SK-N-DZ (cell line): ENCODE results near the gene NPBWR2.
"Not testable (repeated sequence)": the region's sequence is repeated elsewhere in the genome, so short reads cannot be mapped to it uniquely, and the experiment has no call there.

Source experiments
- DNase-seq: peaks from one replicate; pipeline ENCODE4 v3.0.0-alpha.2; 2015; ENCODE audit warnings: low spot score

The NPBWR2 gene

DNA sequence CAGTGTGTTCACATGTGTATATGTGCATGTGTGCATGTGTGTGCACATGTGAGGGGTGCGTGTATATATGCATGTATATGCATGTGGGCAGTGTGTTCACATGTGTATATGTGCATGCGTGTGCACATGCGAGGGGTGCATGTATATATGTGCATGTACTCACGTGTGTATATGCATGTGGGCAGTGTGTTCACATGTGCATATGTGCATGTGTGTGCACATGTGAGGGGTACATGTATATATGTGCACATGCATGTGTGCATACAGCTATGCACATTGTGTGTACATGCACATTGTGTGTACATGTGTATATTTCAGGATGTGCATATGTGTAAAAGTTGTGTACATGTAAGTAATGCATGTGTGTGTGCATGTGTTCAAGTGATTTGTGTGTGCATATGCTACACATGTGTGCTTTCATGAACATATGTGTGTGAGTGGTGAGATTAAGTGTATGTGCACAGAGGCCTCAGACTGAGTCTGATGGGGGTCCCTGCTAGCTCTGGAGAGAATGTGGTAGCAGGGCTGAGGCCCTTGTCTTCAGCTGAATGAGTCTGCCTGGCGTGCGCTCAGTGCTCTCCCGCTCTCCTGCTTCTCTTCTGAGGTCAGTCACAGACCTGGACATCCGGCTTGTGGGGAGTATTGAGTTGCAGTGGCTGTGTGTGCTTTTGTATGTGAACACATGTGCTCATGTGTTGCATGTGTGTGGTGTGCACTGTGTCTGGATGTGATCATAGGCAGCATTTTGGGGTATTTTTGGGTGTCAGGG, 37.0 kb upstream of the NPBWR2 start:
- DNase-seq = no peak

DNA sequence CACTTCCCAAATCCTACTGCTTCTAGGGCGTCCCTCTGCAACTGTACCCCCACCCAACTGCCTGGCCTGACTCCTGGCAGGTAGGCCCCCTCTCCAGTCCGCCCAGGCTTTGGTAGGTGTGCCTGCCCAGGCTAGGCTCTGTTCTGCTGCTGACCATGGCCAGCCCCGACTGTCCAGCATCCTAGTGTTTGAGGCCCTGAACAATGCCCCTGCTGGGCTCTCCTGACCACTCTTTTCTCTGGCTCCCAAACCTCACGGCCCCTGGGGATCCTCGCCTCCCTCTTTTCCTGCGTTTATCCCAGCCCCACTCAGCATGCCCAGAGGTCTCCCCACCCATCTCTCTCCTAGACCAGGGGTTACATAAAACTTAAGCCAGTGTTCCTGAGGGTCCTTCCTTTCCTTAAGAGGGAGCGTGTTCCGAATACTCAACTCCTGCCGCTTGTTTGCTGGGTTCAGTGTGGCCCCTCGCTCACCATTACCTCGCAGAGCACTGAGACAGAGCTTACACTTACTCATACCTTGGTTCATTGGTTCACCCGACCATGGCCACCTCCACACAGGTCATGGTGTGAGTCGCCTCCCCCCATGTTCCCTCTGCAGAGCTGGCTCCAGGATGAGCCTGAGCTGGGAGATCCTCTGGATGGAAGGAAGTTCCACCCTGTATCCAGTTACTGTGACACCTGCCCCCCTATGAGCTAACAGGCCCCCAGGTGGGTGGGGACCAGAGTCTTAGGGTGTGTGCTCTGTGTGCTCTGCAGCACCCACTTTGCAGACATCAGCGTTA, 35.8 kb upstream of the NPBWR2 start:
- DNase-seq = no peak

DNA sequence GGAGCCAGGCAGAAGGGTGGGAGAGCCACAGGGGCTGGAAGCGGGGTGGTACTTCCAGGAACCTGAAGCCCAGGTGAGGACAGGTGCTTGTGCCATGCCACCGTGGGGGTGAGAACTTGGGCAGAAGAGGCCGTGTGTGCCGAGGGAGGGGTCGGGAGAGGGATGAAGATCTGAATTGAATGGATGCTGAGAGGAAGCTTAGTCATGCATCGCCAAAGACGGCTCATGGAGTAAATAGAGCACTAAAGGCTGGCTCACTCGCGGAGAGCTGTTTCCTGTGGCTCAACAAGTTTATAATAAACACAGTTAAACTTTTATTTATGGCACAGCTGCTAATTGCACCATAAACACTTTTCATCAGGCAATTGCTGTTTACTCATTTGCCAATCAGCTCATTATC, 35.2 kb upstream of the NPBWR2 start:
- DNase-seq = no peak

- no peak for DNase-seq
These were observed 33.6 kb upstream of the NPBWR2 start for GRCh38 chr20:64140956-64141355.

DNA sequence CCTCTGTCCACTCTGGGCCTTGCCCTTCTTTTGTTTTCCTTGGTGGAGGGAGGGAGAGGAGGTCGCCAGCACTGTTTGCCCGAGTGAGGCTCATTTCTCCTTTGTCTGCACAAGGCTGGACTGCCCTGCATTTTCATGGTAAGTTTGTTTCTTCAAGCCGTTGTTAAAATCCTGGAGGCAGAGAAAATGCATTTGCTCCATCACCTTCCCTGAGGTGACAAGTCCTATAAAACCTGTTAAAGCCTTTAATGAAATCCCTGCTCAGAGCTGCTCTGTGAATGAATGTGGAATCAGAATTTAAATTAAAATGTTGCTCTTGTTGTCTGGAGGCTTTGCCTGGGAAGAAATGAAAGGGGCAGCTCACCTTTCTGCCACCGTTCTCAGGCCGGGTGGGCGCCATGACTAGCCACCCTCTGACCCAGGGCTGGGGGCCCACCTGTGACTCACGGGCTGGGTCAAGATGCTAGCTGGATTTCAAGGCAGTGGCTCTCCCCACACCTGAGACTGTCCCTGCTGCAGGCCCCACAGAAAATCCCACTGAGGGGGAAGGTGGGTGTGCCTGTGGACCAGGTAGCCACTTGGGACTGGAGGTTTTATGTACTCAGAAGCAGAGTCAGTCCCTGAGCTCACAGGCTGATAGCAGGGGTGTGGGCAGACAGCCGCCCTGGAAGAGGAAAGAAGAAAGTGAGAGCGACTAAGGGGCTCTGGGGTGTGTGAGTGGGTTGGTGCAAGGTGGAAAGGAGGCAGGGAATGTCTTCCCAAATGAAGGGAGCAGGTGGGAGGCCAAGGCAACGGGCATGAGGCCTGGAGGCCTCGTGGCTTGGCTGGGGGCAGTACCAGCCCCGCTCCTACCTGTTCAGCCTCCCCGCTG, 32.9 kb upstream of the NPBWR2 start:
- DNase-seq = no peak

DNA sequence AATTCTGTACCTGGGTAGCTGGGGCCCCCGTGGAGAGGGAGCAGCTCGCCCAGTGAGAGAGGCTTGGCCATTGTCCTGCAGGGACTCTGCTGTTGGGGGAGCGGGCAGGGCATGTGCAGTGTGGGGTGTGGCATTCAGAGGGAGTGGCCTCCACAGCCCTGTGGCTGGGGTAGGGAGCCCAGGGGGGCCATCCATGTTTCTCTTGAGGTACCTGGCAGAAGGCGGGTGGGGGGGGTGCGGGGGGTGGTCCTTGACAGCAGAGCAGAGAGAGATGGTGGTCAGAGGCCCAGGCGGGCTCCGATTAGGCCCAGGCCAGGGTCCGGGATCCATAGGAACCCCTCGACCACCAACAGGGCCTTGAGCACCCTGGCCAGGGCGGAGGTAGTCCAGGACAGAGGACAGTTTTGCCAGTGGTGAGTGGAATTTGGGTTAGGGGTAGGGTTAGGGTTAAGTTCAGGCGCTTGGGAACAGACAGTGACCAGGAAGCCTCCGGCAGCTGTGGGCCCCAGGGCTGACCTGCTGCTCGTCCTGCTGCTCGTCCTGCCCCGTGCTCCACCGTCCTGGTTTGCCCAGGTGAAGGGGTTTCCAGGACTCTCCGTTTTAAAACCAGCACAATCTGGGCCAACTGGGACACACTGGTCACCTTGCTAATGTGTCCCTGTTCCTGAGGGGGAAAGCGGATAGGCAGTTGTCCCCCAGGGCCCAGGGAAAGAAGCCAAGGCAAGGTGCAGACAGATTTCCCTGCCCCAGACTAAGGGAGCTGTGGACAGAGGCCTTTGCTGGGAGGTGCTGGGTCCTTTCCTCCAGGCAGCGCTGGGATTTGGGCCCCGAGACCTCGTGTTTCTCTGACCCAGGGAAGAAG, 32.1 kb upstream of the NPBWR2 start:
- DNase-seq = no peak

DNA sequence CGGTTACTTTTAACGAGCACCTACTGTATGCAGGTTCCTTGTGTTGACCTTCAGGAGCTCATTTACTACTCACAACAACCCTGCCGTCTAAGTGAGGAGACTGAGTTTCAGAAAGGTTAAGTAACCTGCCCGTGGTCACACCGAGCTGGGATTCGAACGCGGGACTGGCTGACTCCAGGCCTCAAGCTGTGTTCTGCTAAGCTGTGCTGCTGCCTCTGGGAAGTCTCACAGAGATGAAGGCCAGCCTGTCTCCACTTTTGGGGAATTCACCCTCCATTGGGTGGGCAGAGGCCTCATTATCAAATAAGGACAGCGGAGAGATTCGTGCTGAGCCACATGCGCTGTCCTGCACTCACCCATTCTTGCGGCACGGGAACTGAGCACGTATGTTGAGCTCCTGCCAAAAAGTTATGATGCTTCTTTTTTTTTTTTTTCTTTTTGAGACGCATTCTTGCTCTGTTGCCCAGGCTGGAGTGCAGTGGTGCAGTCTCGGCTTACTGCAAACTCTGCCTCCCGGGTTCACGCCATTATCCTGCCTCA, 31.0 kb upstream of the NPBWR2 start:
- no peak for DNase-seq

GRCh38 chr20:64137598-64138031, 30.2 kb upstream of the NPBWR2 start:
- no peak for DNase-seq

DNA sequence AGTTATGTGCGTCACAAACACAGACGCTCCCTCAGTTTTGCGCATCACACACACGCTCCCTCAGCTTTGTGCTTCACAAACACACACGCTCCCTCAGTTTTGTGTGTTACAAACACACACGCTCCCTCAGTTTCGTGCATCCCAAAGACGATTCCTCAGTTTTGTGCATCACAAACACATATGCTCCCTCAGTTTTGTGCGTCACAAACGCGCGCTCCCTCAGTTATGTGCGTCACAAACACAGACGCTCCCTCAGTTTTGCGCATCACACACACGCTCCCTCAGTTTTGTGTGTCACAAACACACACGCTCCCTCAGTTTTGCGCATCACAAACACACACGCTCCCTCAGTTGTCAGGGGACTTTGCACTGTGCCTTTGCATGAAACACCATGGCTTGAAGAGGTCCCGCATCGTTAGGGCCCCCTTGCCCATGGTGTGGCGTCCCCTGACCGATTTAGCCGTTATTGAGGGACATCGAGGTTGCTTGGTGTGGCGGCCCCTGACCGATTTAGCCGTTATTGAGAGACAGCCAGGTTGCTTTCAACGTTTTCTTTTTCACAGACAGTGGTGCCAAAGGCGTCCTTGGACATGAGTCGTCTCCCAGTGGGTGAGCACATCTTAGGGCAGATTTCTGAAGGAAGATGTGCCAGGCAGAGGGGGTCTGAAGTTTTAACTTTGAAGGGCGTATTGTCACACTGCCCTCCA, 28.8 kb upstream of the NPBWR2 start:
- DNase-seq = no peak

- DNase-seq = not testable (repeated sequence)
These were observed 27.4 kb upstream of the NPBWR2 start for GRCh38 chr20:64134744-64135143.

DNA sequence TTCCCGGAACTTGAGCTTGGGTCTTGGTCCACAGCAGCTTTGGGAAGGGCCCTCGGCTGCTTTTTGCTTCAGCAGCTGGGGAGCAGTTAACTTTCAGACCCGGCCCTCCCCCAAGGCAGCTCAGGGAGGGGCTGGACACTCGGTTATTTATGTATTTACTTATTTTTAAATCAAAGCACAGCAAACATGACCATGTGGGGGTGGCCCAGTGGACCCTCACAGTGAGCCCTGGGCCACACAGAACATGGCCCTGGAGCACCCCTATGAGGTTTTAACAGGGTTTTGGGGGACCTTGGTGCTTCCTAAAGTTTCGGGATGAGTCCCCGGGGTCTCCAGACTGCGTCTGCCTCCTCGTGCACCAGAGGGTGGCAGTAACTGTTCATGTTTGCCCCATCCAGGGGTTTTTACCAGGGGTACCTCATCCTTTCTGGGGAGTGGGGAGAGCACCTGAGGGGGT, 26.6 kb upstream of the NPBWR2 start:
- DNase-seq = no peak

GRCh38 chr20:64131406-64131805, 24.0 kb upstream of the NPBWR2 start:
- no peak for DNase-seq

- DNase-seq = no peak
These were observed 23.5 kb upstream of the NPBWR2 start for GRCh38 chr20:64130876-64131275.

GRCh38 chr20:64130271-64130670, 22.9 kb upstream of the NPBWR2 start:
- DNase-seq = no peak

DNA sequence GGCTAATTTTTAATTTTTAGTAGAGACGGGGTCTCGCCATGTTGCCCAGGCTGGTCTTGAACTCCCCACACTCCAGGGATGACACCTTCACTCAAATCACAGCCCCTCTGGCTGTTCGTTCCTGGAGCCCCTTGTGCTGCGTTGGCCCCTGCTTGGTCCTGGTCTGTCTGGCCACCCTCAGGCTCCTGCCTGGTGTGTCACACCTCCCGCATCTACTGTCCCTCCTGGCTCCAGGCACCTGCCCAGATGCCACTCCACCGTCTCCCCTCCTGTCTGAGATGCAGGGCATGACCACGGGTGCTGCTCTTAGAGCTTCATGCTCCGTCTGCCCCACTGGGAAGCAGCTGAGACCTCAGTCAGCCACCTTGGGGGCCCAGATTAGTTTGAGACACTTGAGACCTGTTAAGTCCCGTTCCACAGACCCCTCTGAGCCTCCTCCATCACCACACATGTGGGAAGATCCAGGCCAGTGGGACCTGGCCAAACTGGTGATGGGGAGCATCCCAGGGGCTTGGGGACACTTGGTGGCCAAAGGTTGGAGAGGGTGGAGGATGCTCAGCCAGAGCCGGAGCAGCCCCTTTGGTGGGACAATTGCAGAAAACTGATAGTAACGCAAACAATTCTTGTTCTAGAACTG, 21.9 kb upstream of the NPBWR2 start:
- no peak for DNase-seq

DNA sequence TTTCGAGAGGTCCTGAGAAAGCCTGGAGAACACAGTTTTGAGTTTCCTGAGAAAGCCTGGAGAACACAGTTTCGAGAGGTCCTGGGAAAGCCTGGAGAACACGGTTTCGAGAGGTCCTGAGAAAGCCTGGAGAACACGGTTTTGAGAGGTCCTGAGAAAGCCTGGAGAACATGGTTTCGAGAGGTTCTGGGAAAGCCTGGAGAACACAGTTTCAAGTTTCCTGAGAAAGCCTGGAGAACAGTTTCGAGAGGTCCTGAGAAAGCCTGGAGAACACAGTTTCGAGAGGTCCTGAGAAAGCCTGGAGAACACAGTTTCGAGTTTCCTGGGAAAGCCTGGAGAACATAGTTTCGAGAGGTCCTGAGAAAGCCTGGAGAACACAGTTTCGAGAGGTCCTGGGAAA, 16.2 kb upstream of the NPBWR2 start:
- DNase-seq = not testable (repeated sequence)

DNA sequence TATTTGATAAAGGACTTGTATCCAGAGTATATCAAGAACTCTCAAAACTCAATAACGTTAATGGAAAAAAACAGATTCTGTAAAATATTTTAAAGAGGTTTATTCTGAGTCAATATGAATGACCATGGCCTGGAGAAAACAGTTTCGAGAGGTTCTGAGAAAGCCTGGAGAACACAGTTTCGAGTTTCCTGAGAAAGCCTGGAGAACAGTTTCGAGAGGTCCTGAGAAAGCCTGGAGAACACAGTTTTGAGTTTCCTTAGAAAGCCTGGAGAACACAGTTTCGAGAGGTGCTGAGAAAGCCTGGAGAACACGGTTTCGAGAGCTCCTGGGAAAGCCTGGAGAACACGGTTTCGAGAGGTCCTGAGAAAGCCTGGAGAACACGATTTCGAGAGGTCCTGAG, 15.6 kb upstream of the NPBWR2 start:
- DNase-seq = not testable (repeated sequence)

GRCh38 chr20:64121586-64121985, 14.2 kb upstream of the NPBWR2 start:
- no peak for DNase-seq

- DNase-seq = no peak
These were observed 12.4 kb upstream of the NPBWR2 start for GRCh38 chr20:64119681-64120341.
